ENCODE results near the gene EPHX1. TPM values are rescaled to one million over a fixed set of nuclear protein-coding genes. Genes with fewer than 3 reads are reported as not detected.

EPHX1 gene
- total and polyA plus RNA-seq, 9 donors = 213 to 566 (median 302) TPM

DNA sequence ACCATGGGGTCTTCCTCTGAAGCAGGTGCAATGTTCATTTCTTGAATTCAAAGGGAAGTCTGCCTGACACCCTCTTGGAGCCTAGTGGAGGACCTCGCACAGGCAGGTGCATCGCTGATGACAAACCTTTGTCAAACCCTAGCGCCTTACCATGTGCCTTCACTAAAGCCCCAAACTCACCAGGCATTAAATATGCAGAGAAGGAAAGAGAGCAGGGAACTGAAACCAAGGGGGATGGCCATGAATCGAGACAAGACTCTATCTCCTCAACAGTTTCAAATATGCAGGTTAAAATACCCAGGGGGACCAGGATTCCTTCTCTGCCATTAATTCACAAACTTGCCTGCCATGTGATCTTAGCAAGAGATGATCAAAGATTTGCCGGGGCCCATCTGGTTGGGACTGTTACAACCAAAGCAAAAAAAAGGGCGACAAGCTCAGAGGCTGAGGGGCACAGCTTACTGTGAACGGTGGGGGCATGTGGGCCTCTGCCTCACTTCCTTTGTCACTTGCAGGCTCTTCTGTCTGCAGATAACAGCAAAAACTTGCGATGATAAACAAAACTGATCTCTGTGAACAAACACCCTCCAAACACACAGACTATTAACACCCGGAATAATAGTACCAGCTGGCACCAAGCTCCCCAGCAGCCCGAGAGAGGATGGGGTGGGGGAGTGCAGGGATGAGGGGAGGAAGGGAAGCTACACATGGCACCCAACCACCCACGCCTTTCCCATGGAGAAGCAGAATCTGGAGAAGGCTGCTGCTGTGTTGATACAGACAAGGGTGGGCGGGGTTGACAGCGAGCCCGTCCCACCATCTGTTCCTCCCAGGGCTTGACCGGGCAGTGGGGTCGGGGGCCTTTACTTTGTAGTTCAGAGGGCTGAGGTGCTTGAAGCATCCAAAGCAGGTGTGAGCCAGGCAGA lies 38.4 kb downstream of the EPHX1 start:
- intact Hi-C loops (cut with DNase I) = loop anchor here in 3 of 4 donors (5.0 to 10.0 kb wide), 4 partner anchors 36 to 373 kb away; partner anchors contain the start of genes SRP9 (in 2 of the 3) and EPHX1 (in 1 of the 3)
- TF ChIP-seq EP300 (IDR thresholded peaks at IDR 0.05) (no peak), POLR2A (IDR thresholded peaks at IDR 0.05) (no peak), CTCF (IDR thresholded peaks at IDR 0.05) (no peak)
- peak in 1 of 5 donors; percentile 58 for DNase-seq
- Histone ChIP-seq H3K27ac (peak overlapping the region in 1 of 2 donors; percentile 39), H3K4me1 (ENCODE audit: insufficient read depth) (peaks cover 20% of the 10 kb centered on the region), H3K4me3 (no peak overlapping the region), H3K9me3 (no peaks in the 10 kb centered on the region), H3K27me3 (no peaks in the 10 kb centered on the region), H3K36me3 (no peaks in the 10 kb centered on the region)
- WGBS, 3 donors = 33 to 53% (median 38%) methylated on average over 16 of the region's 16 CpGs

- no peaks in the 10 kb centered on the region for H3K9me3 ChIP-seq
- 53 to 61% (median 61%) methylated on average over 7 of the region's 7 CpGs for WGBS, 3 donors
Measured at GRCh38 chr1:225849925-225850324, 40.0 kb downstream of the EPHX1 start.

GRCh38 chr1:225850370-225850769 lies 40.4 kb downstream of the EPHX1 start:
- no peak for DNase-seq
- no peaks in the 10 kb centered on the region for H3K27me3 ChIP-seq
- no peak overlapping the region for H3K4me3 ChIP-seq
- 83 to 91% (median 83%) methylated on average over 7 of the region's 7 CpGs for WGBS, 3 donors
- H3K4me1 ChIP-seq (ENCODE audit: insufficient read depth) = peaks cover 19% of the 10 kb centered on the region
- intact Hi-C loops (cut with DNase I) = no loop called here
- no peaks in the 10 kb centered on the region for H3K36me3 ChIP-seq
- peak overlapping the region in 1 of 2 donors; percentile 23 for H3K27ac ChIP-seq
- H3K9me3 ChIP-seq = no peaks in the 10 kb centered on the region
- TF ChIP-seq POLR2A (IDR thresholded peaks at IDR 0.05) = no peak
- no peak for TF ChIP-seq EP300 (IDR thresholded peaks at IDR 0.05)

More at GRCh38 chr1:225849925-225850324, 40.0 kb downstream of the EPHX1 start:
- DNase-seq = peak; percentile 58 to 74 (median 63)
- intact Hi-C loops (cut with DNase I) = loop anchor here in 3 of 4 donors (5.0 to 10.0 kb wide), 4 partner anchors 38 to 375 kb away; partner anchors contain the start of genes SRP9 (in 2 of the 3) and EPHX1 (in 1 of the 3)
- no peak overlapping the region for H3K4me3 ChIP-seq
- H3K36me3 ChIP-seq = no peaks in the 10 kb centered on the region
- TF ChIP-seq CTCF (IDR thresholded peaks at IDR 0.05) (no peak), EP300 (IDR thresholded peaks at IDR 0.05) (no peak), POLR2A (IDR thresholded peaks at IDR 0.05) (no peak)
- H3K4me1 ChIP-seq (ENCODE audit: insufficient read depth) = peaks cover 20% of the 10 kb centered on the region
- H3K27me3 ChIP-seq = no peaks in the 10 kb centered on the region
- peak overlapping the region; percentile 13 to 31 for H3K27ac ChIP-seq

GRCh38 chr1:225851805-225852204 lies 41.9 kb downstream of the EPHX1 start:
- 5 to 15% (median 8%) methylated on average over 4 of the region's 4 CpGs for WGBS, 3 donors
- H3K27ac ChIP-seq = peak overlapping the region in 1 of 2 donors; percentile 57

More at GRCh38 chr1:225851805-225852204, 41.9 kb downstream of the EPHX1 start:
- no peaks in the 10 kb centered on the region for H3K9me3 ChIP-seq
- H3K36me3 ChIP-seq = no peaks in the 10 kb centered on the region
- intact Hi-C loops (cut with DNase I) = no loop called here
- H3K27me3 ChIP-seq = no peaks in the 10 kb centered on the region
- no peak for TF ChIP-seq EP300 (IDR thresholded peaks at IDR 0.05)
- TF ChIP-seq CTCF (IDR thresholded peaks at IDR 0.05) = no peak
- TF ChIP-seq POLR2A (IDR thresholded peaks at IDR 0.05) = no peak
- peaks cover 17% of the 10 kb centered on the region for H3K4me1 ChIP-seq (ENCODE audit: insufficient read depth)
- no peak overlapping the region for H3K4me3 ChIP-seq
- DNase-seq = no peak

Measured in ovary (tissue), 9 donors.